KOPT-K1 (cell line): Measurements from ENCODE around the gene ADIG.

ENCODE experiments used
- H3K27ac ChIP-seq: fragments of 200-600 bp; sonication (generic); 2 replicates; pipeline ENCODE4 v1.5.1; 2016; ENCODE audit warnings: antibody characterized with exemption, mild to moderate bottlenecking, low read depth, low read length; ENCODE audit not compliant: poor library complexity, severe bottlenecking
- H3K36me3 ChIP-seq: fragments of 200-600 bp; sonication (generic); 2 replicates; pipeline ENCODE4 v1.5.1; 2017; ENCODE audit warnings: antibody characterized with exemption, mild to moderate bottlenecking, low read length, moderate library complexity; ENCODE audit not compliant: insufficient read depth
- H3K9me3 ChIP-seq: fragments of 200-600 bp; sonication (generic); 2 replicates; pipeline ENCODE4 v1.5.1; 2017; ENCODE audit warnings: antibody characterized with exemption, low read length, mild to moderate bottlenecking; ENCODE audit not compliant: insufficient read depth, poor library complexity, severe bottlenecking

Gene ADIG

GRCh38 chr20:38604873-38605303, 23.9 kb downstream of the ADIG start:
- Histone ChIP-seq H3K9me3 (no peaks in the 10 kb centered on the region), H3K27ac (no peak overlapping the region), H3K36me3 (no peaks in the 10 kb centered on the region)

GRCh38 chr20:38607351-38607750, 26.4 kb downstream of the ADIG start:
- no peak overlapping the region for H3K27ac ChIP-seq
- H3K36me3 ChIP-seq: no peaks in the 10 kb centered on the region
- no peaks in the 10 kb centered on the region for H3K9me3 ChIP-seq

- H3K9me3 ChIP-seq: no peaks in the 10 kb centered on the region
- H3K36me3 ChIP-seq: no peaks in the 10 kb centered on the region
- no peak overlapping the region for H3K27ac ChIP-seq
These were observed 27.2 kb downstream of the ADIG start for GRCh38 chr20:38608188-38608587.

GRCh38 chr20:38609815-38610214, 28.8 kb downstream of the ADIG start:
- no peaks in the 10 kb centered on the region for H3K36me3 ChIP-seq
- no peaks in the 10 kb centered on the region for H3K9me3 ChIP-seq
- H3K27ac ChIP-seq: no peak overlapping the region

- Histone ChIP-seq H3K27ac (no peak overlapping the region), H3K9me3 (no peaks in the 10 kb centered on the region), H3K36me3 (no peaks in the 10 kb centered on the region)
These were observed 29.5 kb downstream of the ADIG start for GRCh38 chr20:38610521-38610920.

GRCh38 chr20:38612751-38613515, 31.9 kb downstream of the ADIG start:
- Histone ChIP-seq H3K36me3 (no peaks in the 10 kb centered on the region), H3K27ac (no peak overlapping the region), H3K9me3 (no peaks in the 10 kb centered on the region)

GRCh38 chr20:38615283-38615682, 34.3 kb downstream of the ADIG start:
- Histone ChIP-seq H3K9me3 (no peaks in the 10 kb centered on the region), H3K36me3 (no peaks in the 10 kb centered on the region), H3K27ac (no peak overlapping the region)

GRCh38 chr20:38616457-38616856, 35.5 kb downstream of the ADIG start:
- H3K9me3 ChIP-seq: no peaks in the 10 kb centered on the region
- H3K36me3 ChIP-seq: no peaks in the 10 kb centered on the region
- no peak overlapping the region for H3K27ac ChIP-seq

GRCh38 chr20:38617011-38617829, 36.2 kb downstream of the ADIG start:
- Histone ChIP-seq H3K9me3 (no peaks in the 10 kb centered on the region), H3K36me3 (no peaks in the 10 kb centered on the region), H3K27ac (no peak overlapping the region)

- Histone ChIP-seq H3K36me3 (no peaks in the 10 kb centered on the region), H3K9me3 (no peaks in the 10 kb centered on the region), H3K27ac (no peak overlapping the region)
These were observed 36.8 kb downstream of the ADIG start for GRCh38 chr20:38617830-38618196.

GRCh38 chr20:38620441-38620840, 39.4 kb downstream of the ADIG start:
- Histone ChIP-seq H3K27ac (no peak overlapping the region), H3K9me3 (no peaks in the 10 kb centered on the region), H3K36me3 (no peaks in the 10 kb centered on the region)

- no peaks in the 10 kb centered on the region for H3K9me3 ChIP-seq
- no peak overlapping the region for H3K27ac ChIP-seq
- no peaks in the 10 kb centered on the region for H3K36me3 ChIP-seq
These were observed 42.1 kb downstream of the ADIG start for GRCh38 chr20:38623061-38623460.

GRCh38 chr20:38624084-38624483, 43.1 kb downstream of the ADIG start:
- Histone ChIP-seq H3K9me3 (no peaks in the 10 kb centered on the region), H3K27ac (no peak overlapping the region), H3K36me3 (no peaks in the 10 kb centered on the region)

- H3K9me3 ChIP-seq: no peaks in the 10 kb centered on the region
- H3K36me3 ChIP-seq: no peaks in the 10 kb centered on the region
- H3K27ac ChIP-seq: no peak overlapping the region
These were observed 44.9 kb downstream of the ADIG start for GRCh38 chr20:38625896-38626295.

GRCh38 chr20:38626921-38627659, 46.1 kb downstream of the ADIG start:
- Histone ChIP-seq H3K27ac (no peak overlapping the region), H3K36me3 (no peaks in the 10 kb centered on the region), H3K9me3 (no peaks in the 10 kb centered on the region)
